ENCODE results near the gene IMMP2L.
"Not testable (repeated sequence)": the region's sequence is repeated elsewhere in the genome, so short reads cannot be mapped to it uniquely, and the experiment has no call there.

The IMMP2L gene

DNA sequence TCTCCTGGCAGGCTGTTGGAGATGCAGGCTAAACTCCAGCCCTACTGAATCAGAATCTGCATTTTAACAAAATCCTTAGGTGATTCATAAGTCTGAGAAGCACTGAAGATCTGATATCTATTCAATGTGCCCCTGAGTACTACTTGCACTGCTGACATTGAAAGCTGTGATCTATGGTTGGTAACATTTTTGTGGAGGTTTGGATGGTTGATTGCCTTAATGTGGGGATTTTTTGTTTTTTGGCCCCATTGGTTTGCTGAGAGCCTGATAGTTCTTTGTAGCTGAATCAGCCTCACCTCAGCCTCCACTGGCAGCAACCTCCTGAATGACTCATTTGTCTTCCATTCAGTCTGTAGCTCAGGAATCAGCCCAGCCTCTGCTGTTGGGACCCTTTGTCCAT, 486.1 kb downstream of the IMMP2L start:
- H3K4me3 ChIP-seq (ENCODE audit: low read depth, low read length), result no peak overlapping the region
- TF ChIP-seq, protein P1, sequence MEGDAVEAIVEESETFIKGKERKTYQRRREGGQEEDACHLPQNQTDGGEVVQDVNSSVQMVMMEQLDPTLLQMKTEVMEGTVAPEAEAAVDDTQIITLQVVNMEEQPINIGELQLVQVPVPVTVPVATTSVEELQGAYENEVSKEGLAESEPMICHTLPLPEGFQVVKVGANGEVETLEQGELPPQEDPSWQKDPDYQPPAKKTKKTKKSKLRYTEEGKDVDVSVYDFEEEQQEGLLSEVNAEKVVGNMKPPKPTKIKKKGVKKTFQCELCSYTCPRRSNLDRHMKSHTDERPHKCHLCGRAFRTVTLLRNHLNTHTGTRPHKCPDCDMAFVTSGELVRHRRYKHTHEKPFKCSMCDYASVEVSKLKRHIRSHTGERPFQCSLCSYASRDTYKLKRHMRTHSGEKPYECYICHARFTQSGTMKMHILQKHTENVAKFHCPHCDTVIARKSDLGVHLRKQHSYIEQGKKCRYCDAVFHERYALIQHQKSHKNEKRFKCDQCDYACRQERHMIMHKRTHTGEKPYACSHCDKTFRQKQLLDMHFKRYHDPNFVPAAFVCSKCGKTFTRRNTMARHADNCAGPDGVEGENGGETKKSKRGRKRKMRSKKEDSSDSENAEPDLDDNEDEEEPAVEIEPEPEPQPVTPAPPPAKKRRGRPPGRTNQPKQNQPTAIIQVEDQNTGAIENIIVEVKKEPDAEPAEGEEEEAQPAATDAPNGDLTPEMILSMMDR (IDR thresholded peaks at IDR 0.05; ENCODE audit: borderline replicate concordance, insufficient read depth, low read depth, low read length), result no peak

DNA sequence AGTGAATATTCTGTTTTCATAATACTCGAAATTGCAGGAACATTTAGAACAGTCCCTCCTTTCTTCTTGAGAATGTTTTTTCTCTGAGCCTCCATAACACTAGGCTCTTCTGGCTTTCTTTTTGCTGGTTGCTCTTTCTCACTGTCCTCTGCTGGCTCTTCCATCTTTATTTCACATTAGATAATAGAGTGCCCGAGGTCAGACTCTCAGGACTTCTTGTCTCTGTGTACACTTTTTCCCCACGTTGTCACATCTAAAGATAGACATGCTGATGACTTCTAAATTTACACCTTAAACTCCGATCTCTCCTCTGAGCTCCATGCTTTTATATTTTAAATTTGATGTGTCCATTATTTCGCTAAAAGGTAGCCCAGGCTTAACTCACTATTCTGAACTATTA, 486.8 kb downstream of the IMMP2L start:
- H3K4me3 ChIP-seq (ENCODE audit: low read depth, low read length), result no peak overlapping the region
- TF ChIP-seq, protein P1 (IDR thresholded peaks at IDR 0.05; ENCODE audit: borderline replicate concordance, insufficient read depth, low read depth, low read length), result no peak

DNA sequence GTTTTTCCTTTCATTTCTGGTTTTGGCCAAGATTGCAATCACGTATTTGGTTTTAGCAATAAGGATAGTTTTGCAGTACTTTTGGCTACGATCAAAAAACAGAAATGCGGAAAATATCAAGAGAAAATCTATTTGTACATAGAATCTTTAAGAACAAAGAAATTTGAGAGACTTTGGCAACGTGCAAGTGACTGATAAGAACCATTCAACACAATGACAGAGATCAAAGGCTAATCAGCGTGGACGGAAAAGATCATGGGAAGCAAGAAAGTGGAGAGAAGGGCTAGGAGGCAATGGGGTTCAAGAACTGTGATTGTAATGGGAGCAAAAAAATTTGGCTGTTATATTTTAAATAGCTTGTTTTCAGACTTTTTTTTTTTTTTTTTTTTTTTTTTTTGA, 487.5 kb downstream of the IMMP2L start:
- H3K4me3 ChIP-seq (ENCODE audit: low read depth, low read length), result no peak overlapping the region
- TF ChIP-seq, protein P1 (IDR thresholded peaks at IDR 0.05; ENCODE audit: borderline replicate concordance, insufficient read depth, low read depth, low read length), result no peak

DNA sequence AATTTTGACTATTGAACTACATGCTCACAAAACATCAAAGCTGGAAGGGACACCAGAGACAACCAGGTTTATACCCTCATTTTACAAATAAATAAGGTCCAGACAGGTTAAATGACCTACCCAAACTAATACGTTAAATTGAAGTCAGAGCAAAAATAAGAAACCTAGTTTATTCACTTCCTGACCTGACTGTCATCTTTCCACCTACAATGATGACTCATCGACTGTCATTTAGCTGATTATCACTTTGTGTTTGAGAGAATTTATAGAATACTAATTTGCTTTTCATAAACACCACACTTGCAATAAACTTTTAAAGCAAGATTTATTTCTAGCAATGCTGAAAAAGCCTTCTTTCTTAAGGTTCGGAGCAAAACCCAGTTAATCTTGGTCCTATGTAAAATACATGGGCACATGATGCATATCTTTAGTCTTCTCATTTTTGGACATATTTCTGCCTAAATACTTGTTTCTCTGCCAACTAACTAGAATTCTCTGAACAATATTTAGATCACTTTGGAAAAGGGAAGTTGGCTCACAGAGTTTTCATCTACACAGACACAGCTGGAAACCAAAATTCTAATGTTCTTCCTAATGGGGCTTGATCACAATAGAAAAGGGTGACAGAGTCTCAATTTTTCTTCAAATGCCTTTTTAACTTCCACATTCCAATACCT, 488.1 kb downstream of the IMMP2L start:
- TF ChIP-seq, protein P1 (IDR thresholded peaks at IDR 0.05; ENCODE audit: borderline replicate concordance, insufficient read depth, low read depth, low read length), result no peak
- H3K4me3 ChIP-seq (ENCODE audit: low read depth, low read length), result no peak overlapping the region

DNA sequence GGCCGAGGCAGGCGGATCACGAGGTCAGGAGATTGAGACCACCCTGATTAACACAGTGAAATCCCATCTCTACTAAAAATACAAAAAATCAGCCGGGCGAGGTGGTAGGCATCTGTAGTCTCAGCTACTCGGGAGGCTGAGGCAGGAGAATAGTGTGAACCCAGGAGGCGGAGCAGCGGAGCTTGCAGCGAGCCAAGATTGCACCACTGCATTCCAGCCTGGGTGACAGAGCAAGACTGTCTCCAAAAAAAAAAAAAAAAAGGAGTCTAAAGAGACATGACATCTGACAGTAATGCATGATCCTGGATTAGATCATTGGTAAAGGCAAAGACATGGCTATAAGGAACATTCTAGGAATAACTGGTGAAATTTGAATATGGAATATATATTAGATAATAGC, 489.6 kb downstream of the IMMP2L start:
- H3K4me3 ChIP-seq (ENCODE audit: low read depth, low read length), result not testable (repeated sequence)

DNA sequence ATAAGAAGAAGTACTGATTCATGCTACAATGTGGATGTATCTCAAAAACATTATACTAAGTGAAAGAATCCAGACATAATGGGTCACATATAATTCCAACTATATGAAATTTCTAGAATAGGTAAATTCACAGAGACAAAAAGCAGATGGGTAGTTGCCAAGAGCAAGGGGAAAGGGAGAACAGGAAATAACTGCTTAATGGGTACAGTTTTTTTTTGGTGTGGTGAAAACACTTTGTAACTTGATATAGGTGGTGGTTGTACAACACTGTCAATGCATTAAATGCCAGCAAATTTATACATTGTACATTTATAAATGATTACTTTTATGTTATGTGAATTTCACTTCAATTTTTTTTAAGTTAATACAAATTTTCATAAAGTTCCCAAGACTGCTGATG, 490.7 kb downstream of the IMMP2L start:
- no peak overlapping the region for H3K4me3 ChIP-seq (ENCODE audit: low read depth, low read length)
- TF ChIP-seq, protein P1 (IDR thresholded peaks at IDR 0.05; ENCODE audit: borderline replicate concordance, insufficient read depth, low read depth, low read length), result no peak

DNA sequence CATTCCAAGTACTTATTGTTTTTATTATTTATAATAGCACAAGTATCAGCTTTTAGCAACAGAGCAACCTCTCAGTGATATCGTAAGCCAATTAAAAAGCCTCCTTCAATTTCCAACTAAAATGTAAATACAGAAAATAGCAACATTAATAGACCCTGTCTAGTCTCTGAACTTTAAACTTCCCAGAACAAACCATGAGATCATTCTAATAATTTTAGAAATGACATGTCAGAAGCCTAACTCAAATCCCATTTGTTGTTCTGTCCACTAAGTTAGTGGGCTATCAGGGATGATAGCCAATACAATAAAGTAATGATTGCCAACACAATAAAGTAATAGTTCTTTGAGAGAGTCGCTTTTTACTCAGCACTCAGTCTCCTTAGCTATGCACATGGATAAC, 493.7 kb downstream of the IMMP2L start:
- H3K4me3 ChIP-seq (ENCODE audit: low read depth, low read length), result no peak overlapping the region
- TF ChIP-seq, protein P1 (IDR thresholded peaks at IDR 0.05; ENCODE audit: borderline replicate concordance, insufficient read depth, low read depth, low read length), result no peak

Measured in GM12875 (cell line).